Adrenal gland (tissue), 12 donors: ENCODE results near the gene PLXNA4. TPM values are rescaled to one million over a fixed set of nuclear protein-coding genes. Genes with fewer than 3 reads are reported as not detected.

Experiments used
- DNase-seq, 7 donors: peaks; one replicate each; pipeline ENCODE4 v3.0.0-alpha.2; 2019 to 2020
- H3K27ac ChIP-seq, 5 donors: fragments of 200-600 bp; sonication (generic) in 4 of 5; 1 replicate in 3 of 5; 2 replicates in 2 of 5; pipeline versions ENCODE4 v1.5.1 to v1.8.0; 2016 to 2020; ENCODE audit warnings: mild to moderate bottlenecking in 1 of 5
- H3K27me3 ChIP-seq: fragments of 200-600 bp; 2 replicates; pipeline ENCODE4 v1.8.0; 2021
- H3K36me3 ChIP-seq, 2 donors: fragments of 200-600 bp; replicated peaks in 1 of 2; 1 replicate in 1 of 2; 2 replicates in 1 of 2; pipeline versions ENCODE4 v1.5.1 to v1.8.0; 2018 to 2022
- H3K4me1 ChIP-seq, 2 donors: fragments of 200-600 bp; replicated peaks in 1 of 2; 1 replicate in 1 of 2; 2 replicates in 1 of 2; pipeline versions ENCODE4 v1.5.1 to v1.8.0; 2018 to 2021
- H3K4me3 ChIP-seq, 4 donors: fragments of 200-600 bp; sonication (generic) in 3 of 4; one replicate each; pipeline ENCODE4 v1.5.1; 2016 to 2018
- H3K9me3 ChIP-seq, 3 donors: fragments of 200-600 bp; sonication (generic) in 1 of 3; replicated peaks in 1 of 3; 1 replicate in 2 of 3; 2 replicates in 1 of 3; pipeline versions ENCODE4 v1.5.1 to v1.8.0; 2016 to 2021
- CTCF ChIP-seq, 6 experiments: fragments of 450-650 bp in 4 of 6; fragments of 200-600 bp in 2 of 6; sonication (generic) in 1 of 6; IDR thresholded peaks; 1 replicate in 5 of 6; 2 replicates in 1 of 6; pipeline versions ENCODE4 v1.5.1 to v1.8.0; 2016 to 2021; ENCODE audit warnings: antibody characterized with exemption in 6 of 6, mild to moderate bottlenecking in 2 of 6, moderate library complexity in 1 of 6
- POLR2A ChIP-seq, 2 donors: fragments of 450-650 bp; IDR thresholded peaks; one replicate each; pipeline ENCODE4 v1.6.1; 2017; ENCODE audit warnings: antibody characterized with exemption in 2 of 2, mild to moderate bottlenecking in 2 of 2, moderate library complexity in 1 of 2
- WGBS, 4 donors: extraction: QIAGEN DNeasy Blood & Tissue Kit in 2 of 4; methylation state at CpG; one replicate each; pipeline versions ENCODE4 v1.1.5 to v1.1.7; 2013 to 2017; 5-methylcytosine and 5-hydroxymethylcytosine counted together
- intact Hi-C, 2 donors: fragments of 100-400 bp; cut with DNase I; formaldehyde crosslinking; loops; one replicate each; pipeline versions ENCODE4 v1.14.1 to v1.15.0; 2022 to 2023
- polyA plus RNA-seq, 3 donors: library from polyadenylated mRNA; stranded (reverse); fragments of 200-250 nt in 2 of 3; fragments of 350-450 nt in 1 of 3; fragmentation: Illumina TruSeq in 1 of 3; extraction: RNeasy Lipid Tissue Mini Kit (QIAGEN cat#74804) in 1 of 3; gene quantifications; one replicate each; pipeline ENCODE4 v1.2.3, GENCODE V29; 2013 to 2014
- total RNA-seq, 9 donors: library from RNA; depleted of rRNA in 4 of 9; stranded (reverse); fragments of >200 nt in 4 of 9; fragments of 120-200 nt in 1 of 9; fragmentation: NEBNext Ultra II Directional in 1 of 9; extraction: Animal tissue kit (Norgen Biotek cat#: 25700) in 1 of 9; gene quantifications; one replicate each; pipeline versions ENCODE4 v1.1.0 to v1.2.4, GENCODE V29; 2013 to 2023
- donor health status: healthy with polysubstance abuse.
- donor health status: Bipolar disorder and iron deficiency.
- donor health status: DM: yes; HTN: yes; CAD: no.
- donor health status: DM: no; HTN: no; CAD: no.
- donor health status: DM: no; HTN: no; CAD: no.
- donor health status: DM: yes; HTN: yes; CAD: no.

The PLXNA4 gene
- total and polyA plus RNA-seq, 12 donors = 0.99 to 10.7 (median 3.6) TPM

- no peaks in the 10 kb centered on the region for H3K27me3 ChIP-seq
- no peaks in the 10 kb centered on the region for H3K36me3 ChIP-seq
- WGBS, 4 donors = 67 to 93% (median 82%) methylated on average over 3 to 6 of the region's 6 CpGs
- no peaks in the 10 kb centered on the region for H3K9me3 ChIP-seq
- TF ChIP-seq CTCF (IDR thresholded peaks at IDR 0.05) (no peak), POLR2A (IDR thresholded peaks at IDR 0.05) (no peak)
- no peaks in the 10 kb centered on the region for H3K4me1 ChIP-seq
- H3K27ac ChIP-seq = no peak overlapping the region
- intact Hi-C loops = no loop called here
- H3K4me3 ChIP-seq = no peak overlapping the region
- no peak for DNase-seq
Measured at GRCh38 chr7:132256721-132257212, 319.5 kb downstream of the PLXNA4 start.

GRCh38 chr7:132255898-132256297 is 320.4 kb downstream of the PLXNA4 start:
- no peak for TF ChIP-seq POLR2A (IDR thresholded peaks at IDR 0.05)
- TF ChIP-seq CTCF (IDR thresholded peaks at IDR 0.05) = no peak
- H3K4me1 ChIP-seq = no peaks in the 10 kb centered on the region
- H3K27me3 ChIP-seq = no peaks in the 10 kb centered on the region
- H3K27ac ChIP-seq = no peak overlapping the region
- DNase-seq = peak in 6 of 7 donors; percentile 41 to 70 (median 57)
- intact Hi-C loops = no loop called here
- 10 to 29% (median 27%) methylated on average over 4 to 6 of the region's 6 CpGs for WGBS, 4 donors
- no peak overlapping the region for H3K4me3 ChIP-seq
- H3K9me3 ChIP-seq = no peaks in the 10 kb centered on the region
- no peaks in the 10 kb centered on the region for H3K36me3 ChIP-seq

GRCh38 chr7:132255115-132255797 is 321.0 kb downstream of the PLXNA4 start:
- Histone ChIP-seq H3K36me3 (no peaks in the 10 kb centered on the region), H3K4me1 (no peaks in the 10 kb centered on the region), H3K4me3 (no peak overlapping the region), H3K27ac (no peak overlapping the region), H3K9me3 (no peaks in the 10 kb centered on the region), H3K27me3 (no peaks in the 10 kb centered on the region)
- intact Hi-C loops = no loop called here
- 64 to 90% (median 85%) methylated on average over 2 to 3 of the region's 3 CpGs for WGBS, 4 donors
- no peak for DNase-seq
- TF ChIP-seq POLR2A (IDR thresholded peaks at IDR 0.05) (no peak), CTCF (IDR thresholded peaks at IDR 0.05) (no peak)

GRCh38 chr7:132254455-132254854 is 321.8 kb downstream of the PLXNA4 start:
- Histone ChIP-seq H3K9me3 (no peaks in the 10 kb centered on the region), H3K27ac (no peak overlapping the region), H3K27me3 (no peaks in the 10 kb centered on the region), H3K4me3 (no peak overlapping the region), H3K36me3 (no peaks in the 10 kb centered on the region), H3K4me1 (no peaks in the 10 kb centered on the region)
- intact Hi-C loops = no loop called here
- WGBS, 4 donors = 89 to 94% (median 92%) methylated on average over 9 to 12 of the region's 12 CpGs
- TF ChIP-seq CTCF (IDR thresholded peaks at IDR 0.05) (no peak), POLR2A (IDR thresholded peaks at IDR 0.05) (no peak)
- no peak for DNase-seq
